GM19238 (cell line): Measurements from ENCODE around the gene GABBR2.
"Not testable (repeated sequence)": the region's sequence is repeated elsewhere in the genome, so short reads cannot be mapped to it uniquely, and the experiment has no call there.

Experiments used
- DNase-seq: peaks from one replicate; pipeline ENCODE4 v3.0.0; 2011; ENCODE audit warnings: low spot score; ENCODE audit not compliant: insufficient read length

GABBR2 gene

GRCh38 chr9:98686961-98687855 is 21.5 kb downstream of the GABBR2 start:
- no peak for DNase-seq

- not testable (repeated sequence) for DNase-seq
Measured at GRCh38 chr9:98684816-98685215, 23.9 kb downstream of the GABBR2 start.

GRCh38 chr9:98678244-98678842 is 30.4 kb downstream of the GABBR2 start:
- DNase-seq, result no peak

GRCh38 chr9:98673681-98674080 is 35.1 kb downstream of the GABBR2 start:
- no peak for DNase-seq

- no peak for DNase-seq
Measured at GRCh38 chr9:98667005-98667640, 41.6 kb downstream of the GABBR2 start.

GRCh38 chr9:98665501-98665900 is 43.2 kb downstream of the GABBR2 start:
- no peak for DNase-seq

- DNase-seq, result no peak
Measured at GRCh38 chr9:98660541-98660940, 48.2 kb downstream of the GABBR2 start.

- DNase-seq, result no peak
Measured at GRCh38 chr9:98658951-98659351, 49.8 kb downstream of the GABBR2 start.

- DNase-seq, result no peak
Measured at GRCh38 chr9:98657897-98658296, 50.8 kb downstream of the GABBR2 start.

- no peak for DNase-seq
Measured at GRCh38 chr9:98656511-98656910, 52.2 kb downstream of the GABBR2 start.

GRCh38 chr9:98655428-98655827 is 53.3 kb downstream of the GABBR2 start:
- not testable (repeated sequence) for DNase-seq

- DNase-seq, result no peak
Measured at GRCh38 chr9:98654247-98654646, 54.5 kb downstream of the GABBR2 start.

- no peak for DNase-seq
Measured at GRCh38 chr9:98652741-98653140, 56.0 kb downstream of the GABBR2 start.

- no peak for DNase-seq
Measured at GRCh38 chr9:98652302-98652701, 56.4 kb downstream of the GABBR2 start.

GRCh38 chr9:98647236-98647635 is 61.5 kb downstream of the GABBR2 start:
- DNase-seq, result no peak

- DNase-seq, result no peak
Measured at GRCh38 chr9:98644011-98644410, 64.7 kb downstream of the GABBR2 start.

GRCh38 chr9:98642661-98643312 is 65.9 kb downstream of the GABBR2 start:
- DNase-seq, result no peak

GRCh38 chr9:98641695-98642094 is 67.0 kb downstream of the GABBR2 start:
- no peak for DNase-seq

- no peak for DNase-seq
Measured at GRCh38 chr9:98640394-98640793, 68.3 kb downstream of the GABBR2 start.

- no peak for DNase-seq
Measured at GRCh38 chr9:98639133-98639532, 69.6 kb downstream of the GABBR2 start.

GRCh38 chr9:98637381-98637780 is 71.4 kb downstream of the GABBR2 start:
- DNase-seq, result no peak

- DNase-seq, result no peak
Measured at GRCh38 chr9:98635374-98635773, 73.4 kb downstream of the GABBR2 start.
